Upper lobe of left lung (tissue), 6 donors: ENCODE data around the gene SCGB1A1. TPM values are rescaled to one million over a fixed set of nuclear protein-coding genes. Genes with fewer than 3 reads are reported as not detected.

Source experiments
- ATAC-seq, 2 donors: fragments of 200-7000 bp; cut with Tn5 transposase; one replicate each; pipeline ENCODE4 v1.9.1; 2022; ENCODE audit warnings: mild to moderate bottlenecking in 2 of 2, moderate library complexity in 2 of 2; ENCODE audit not compliant: low FRiP score in 2 of 2
- DNase-seq, 2 donors: peaks; one replicate each; pipeline ENCODE4 v3.0.0-alpha.2; 2019 to 2020
- H3K27ac ChIP-seq, 4 donors: fragments of 200-600 bp; sonication (generic); one replicate each; pipeline ENCODE4 v1.5.1; 2016 to 2019
- H3K27me3 ChIP-seq, 4 donors: fragments of 200-600 bp; sonication (generic); one replicate each; pipeline ENCODE4 v1.5.1; 2017 to 2019
- H3K36me3 ChIP-seq, 4 donors: fragments of 200-600 bp; sonication (generic); one replicate each; pipeline ENCODE4 v1.5.1; 2016 to 2019
- H3K4me1 ChIP-seq, 4 donors: fragments of 200-600 bp; sonication (generic); one replicate each; pipeline ENCODE4 v1.5.1; 2018 to 2019
- H3K4me3 ChIP-seq, 4 donors: fragments of 200-600 bp; sonication (generic); one replicate each; pipeline ENCODE4 v1.5.1; 2017 to 2019; ENCODE audit warnings: mild to moderate bottlenecking in 2 of 4, moderate library complexity in 1 of 4
- H3K9me3 ChIP-seq, 4 donors: fragments of 200-600 bp; sonication (generic); one replicate each; pipeline ENCODE4 v1.5.1; 2018 to 2019
- CTCF ChIP-seq, 6 experiments: fragments of 450-650 bp in 4 of 6; fragments of 200-600 bp in 2 of 6; sonication (generic) in 2 of 6; IDR thresholded peaks; one replicate each; pipeline ENCODE4 v1.5.1; 2016 to 2019; ENCODE audit warnings: antibody characterized with exemption in 6 of 6
- EP300 ChIP-seq, 4 donors: sonication (generic); formaldehyde crosslinking; IDR thresholded peaks; one replicate each; pipeline ENCODE4 v1.5.1; 2017; ENCODE audit warnings: antibody characterized with exemption in 4 of 4, control low read depth in 2 of 4
- POLR2A ChIP-seq, 4 donors: fragments of 450-650 bp; IDR thresholded peaks; one replicate each; pipeline ENCODE4 v1.5.1; 2016 to 2017; ENCODE audit warnings: antibody characterized with exemption in 4 of 4, mild to moderate bottlenecking in 2 of 4
- POLR2AphosphoS5 ChIP-seq, 2 donors: sonication (generic); formaldehyde crosslinking; IDR thresholded peaks; one replicate each; pipeline ENCODE4 v1.5.1; 2017; ENCODE audit warnings: antibody characterized with exemption in 2 of 2
- WGBS, 2 donors: methylation state at CpG; one replicate each; pipeline ENCODE4 v1.1.5; 2017 to 2018; 5-methylcytosine and 5-hydroxymethylcytosine counted together
- total RNA-seq, 6 donors: library from RNA; depleted of rRNA in 4 of 6; stranded (reverse); fragments of >200 nt in 4 of 6; gene quantifications; one replicate each; pipeline versions ENCODE4 v1.1.0 to v1.2.1, GENCODE V29; 2016 to 2021
- donor health status: DM: no; HTN: no; CAD: no; lungs with moderate emphysema.
- donor health status: DM: no; HTN: yes; CAD: no; lungs with severe emphysema.

Gene SCGB1A1
- total RNA-seq, 6 donors from 2014 or later: 85.4 to 2,572 (median 1,269) TPM

GRCh38 chr11:62451241-62451621 lies 32.4 kb downstream of the SCGB1A1 start:
- DNase-seq: no peak
- Histone ChIP-seq H3K9me3 (no peaks in the 10 kb centered on the region), H3K4me1 (no peaks in the 10 kb centered on the region), H3K4me3 (no peak overlapping the region), H3K27ac (no peak overlapping the region), H3K36me3 (no peaks in the 10 kb centered on the region), H3K27me3 (no peaks in the 10 kb centered on the region)
- WGBS, 2 donors: 84 to 90% methylated on average over 8 of the region's 8 CpGs
- ATAC-seq: no peak
- TF ChIP-seq CTCF (IDR thresholded peaks at IDR 0.05) (no peak), POLR2A (IDR thresholded peaks at IDR 0.05) (no peak), POLR2AphosphoS5 (IDR thresholded peaks at IDR 0.05) (no peak), EP300 (IDR thresholded peaks at IDR 0.05) (no peak)

- Histone ChIP-seq H3K9me3 (no peaks in the 10 kb centered on the region), H3K4me1 (no peaks in the 10 kb centered on the region), H3K4me3 (no peak overlapping the region), H3K27me3 (no peaks in the 10 kb centered on the region), H3K27ac (no peak overlapping the region), H3K36me3 (no peaks in the 10 kb centered on the region)
- WGBS, 2 donors: 91 to 95% methylated on average over 6 of the region's 6 CpGs
- TF ChIP-seq CTCF (IDR thresholded peaks at IDR 0.05) (no peak), POLR2AphosphoS5 (IDR thresholded peaks at IDR 0.05) (no peak), EP300 (IDR thresholded peaks at IDR 0.05) (no peak), POLR2A (IDR thresholded peaks at IDR 0.05) (no peak)
- no peak for ATAC-seq
- no peak for DNase-seq
Measured at GRCh38 chr11:62452261-62452660, 33.4 kb downstream of the SCGB1A1 start.

- TF ChIP-seq POLR2A (IDR thresholded peaks at IDR 0.05) (no peak), CTCF (IDR thresholded peaks at IDR 0.05) (no peak), EP300 (IDR thresholded peaks at IDR 0.05) (no peak)
- no peak for DNase-seq
- no peaks in the 10 kb centered on the region for H3K27me3 ChIP-seq
- no peak for ATAC-seq
- no peaks in the 10 kb centered on the region for H3K9me3 ChIP-seq
- 90 to 91% methylated on average over 11 of the region's 11 CpGs for WGBS, 2 donors
- no peaks in the 10 kb centered on the region for H3K4me1 ChIP-seq
- no peak overlapping the region for H3K4me3 ChIP-seq
- no peak overlapping the region for H3K27ac ChIP-seq
- no peaks in the 10 kb centered on the region for H3K36me3 ChIP-seq
Measured at GRCh38 chr11:62452839-62453468, 34.1 kb downstream of the SCGB1A1 start.

- no peak overlapping the region for H3K4me3 ChIP-seq
- no peaks in the 10 kb centered on the region for H3K36me3 ChIP-seq
- 66 to 76% methylated on average over 4 of the region's 4 CpGs for WGBS, 2 donors
- ATAC-seq (no peak), DNase-seq (no peak)
- no peaks in the 10 kb centered on the region for H3K9me3 ChIP-seq
- TF ChIP-seq POLR2A (IDR thresholded peaks at IDR 0.05): no peak
- no peak for TF ChIP-seq CTCF (IDR thresholded peaks at IDR 0.05)
- TF ChIP-seq POLR2AphosphoS5 (IDR thresholded peaks at IDR 0.05): no peak
- no peak for TF ChIP-seq EP300 (IDR thresholded peaks at IDR 0.05)
- no peaks in the 10 kb centered on the region for H3K27me3 ChIP-seq
- H3K4me1 ChIP-seq: no peaks in the 10 kb centered on the region
- H3K27ac ChIP-seq: no peak overlapping the region
Measured at GRCh38 chr11:62456630-62457029, 37.8 kb downstream of the SCGB1A1 start.

GRCh38 chr11:62457478-62457877 lies 38.6 kb downstream of the SCGB1A1 start:
- 89 to 91% methylated on average over 4 of the region's 4 CpGs for WGBS, 2 donors

More at GRCh38 chr11:62457478-62457877, 38.6 kb downstream of the SCGB1A1 start:
- no peak overlapping the region for H3K27ac ChIP-seq
- no peak for ATAC-seq
- DNase-seq: no peak
- H3K4me3 ChIP-seq: no peak overlapping the region
- no peak for TF ChIP-seq POLR2AphosphoS5 (IDR thresholded peaks at IDR 0.05)
- no peak for TF ChIP-seq CTCF (IDR thresholded peaks at IDR 0.05)
- no peak for TF ChIP-seq POLR2A (IDR thresholded peaks at IDR 0.05)
- no peak for TF ChIP-seq EP300 (IDR thresholded peaks at IDR 0.05)
- no peaks in the 10 kb centered on the region for H3K36me3 ChIP-seq
- no peaks in the 10 kb centered on the region for H3K9me3 ChIP-seq
- H3K4me1 ChIP-seq: no peaks in the 10 kb centered on the region
- H3K27me3 ChIP-seq: no peaks in the 10 kb centered on the region
